ENCODE data around the gene WDR72.
"Not testable (repeated sequence)": the region's sequence is repeated elsewhere in the genome, so short reads cannot be mapped to it uniquely, and the experiment has no call there.

DNA sequence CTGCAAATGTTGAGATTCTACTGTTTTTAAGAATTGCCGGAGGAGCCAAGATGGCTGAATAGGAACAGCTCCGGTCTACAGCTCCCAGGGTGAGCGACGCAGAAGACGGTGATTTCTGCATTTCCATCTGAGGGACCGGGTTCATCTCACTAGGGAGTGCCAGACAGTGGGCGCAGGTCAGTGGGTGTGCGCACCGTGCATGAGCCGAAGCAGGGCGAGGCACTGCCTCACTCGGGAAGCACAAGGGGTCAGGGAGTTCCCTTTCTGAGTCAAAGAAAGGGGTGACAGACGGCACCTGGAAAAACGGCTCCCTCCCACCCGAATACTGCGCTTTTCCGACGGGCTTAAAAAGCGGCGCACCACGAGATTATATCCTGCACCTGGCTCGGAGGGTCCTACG lies 75.3 kb downstream of the WDR72 start:
- not testable (repeated sequence) for TF ChIP-seq SMC3 (IDR thresholded peaks at IDR 0.05; ENCODE audit: low read depth, low read length); CHD1 (IDR thresholded peaks at IDR 0.05; ENCODE audit: low read depth, low read length); POLR2A (IDR thresholded peaks at IDR 0.05; ENCODE audit: low read depth, low read length); MAZ (IDR thresholded peaks at IDR 0.05; ENCODE audit: borderline replicate concordance, low read depth, low read length); MAFK (IDR thresholded peaks at IDR 0.05; ENCODE audit: low read depth, low read length); FOS (IDR thresholded peaks at IDR 0.05; ENCODE audit: low read depth, low read length)
- TF ChIP-seq, protein P1, sequence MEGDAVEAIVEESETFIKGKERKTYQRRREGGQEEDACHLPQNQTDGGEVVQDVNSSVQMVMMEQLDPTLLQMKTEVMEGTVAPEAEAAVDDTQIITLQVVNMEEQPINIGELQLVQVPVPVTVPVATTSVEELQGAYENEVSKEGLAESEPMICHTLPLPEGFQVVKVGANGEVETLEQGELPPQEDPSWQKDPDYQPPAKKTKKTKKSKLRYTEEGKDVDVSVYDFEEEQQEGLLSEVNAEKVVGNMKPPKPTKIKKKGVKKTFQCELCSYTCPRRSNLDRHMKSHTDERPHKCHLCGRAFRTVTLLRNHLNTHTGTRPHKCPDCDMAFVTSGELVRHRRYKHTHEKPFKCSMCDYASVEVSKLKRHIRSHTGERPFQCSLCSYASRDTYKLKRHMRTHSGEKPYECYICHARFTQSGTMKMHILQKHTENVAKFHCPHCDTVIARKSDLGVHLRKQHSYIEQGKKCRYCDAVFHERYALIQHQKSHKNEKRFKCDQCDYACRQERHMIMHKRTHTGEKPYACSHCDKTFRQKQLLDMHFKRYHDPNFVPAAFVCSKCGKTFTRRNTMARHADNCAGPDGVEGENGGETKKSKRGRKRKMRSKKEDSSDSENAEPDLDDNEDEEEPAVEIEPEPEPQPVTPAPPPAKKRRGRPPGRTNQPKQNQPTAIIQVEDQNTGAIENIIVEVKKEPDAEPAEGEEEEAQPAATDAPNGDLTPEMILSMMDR (conservative IDR thresholded peaks at IDR 0.05; ENCODE audit: low read depth, low read length), result not testable (repeated sequence)
- TF ChIP-seq, protein P2, sequence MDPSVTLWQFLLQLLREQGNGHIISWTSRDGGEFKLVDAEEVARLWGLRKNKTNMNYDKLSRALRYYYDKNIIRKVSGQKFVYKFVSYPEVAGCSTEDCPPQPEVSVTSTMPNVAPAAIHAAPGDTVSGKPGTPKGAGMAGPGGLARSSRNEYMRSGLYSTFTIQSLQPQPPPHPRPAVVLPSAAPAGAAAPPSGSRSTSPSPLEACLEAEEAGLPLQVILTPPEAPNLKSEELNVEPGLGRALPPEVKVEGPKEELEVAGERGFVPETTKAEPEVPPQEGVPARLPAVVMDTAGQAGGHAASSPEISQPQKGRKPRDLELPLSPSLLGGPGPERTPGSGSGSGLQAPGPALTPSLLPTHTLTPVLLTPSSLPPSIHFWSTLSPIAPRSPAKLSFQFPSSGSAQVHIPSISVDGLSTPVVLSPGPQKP (IDR thresholded peaks at IDR 0.05; ENCODE audit: borderline replicate concordance, low read depth, low read length), result not testable (repeated sequence)
- TF ChIP-seq, protein P3, sequence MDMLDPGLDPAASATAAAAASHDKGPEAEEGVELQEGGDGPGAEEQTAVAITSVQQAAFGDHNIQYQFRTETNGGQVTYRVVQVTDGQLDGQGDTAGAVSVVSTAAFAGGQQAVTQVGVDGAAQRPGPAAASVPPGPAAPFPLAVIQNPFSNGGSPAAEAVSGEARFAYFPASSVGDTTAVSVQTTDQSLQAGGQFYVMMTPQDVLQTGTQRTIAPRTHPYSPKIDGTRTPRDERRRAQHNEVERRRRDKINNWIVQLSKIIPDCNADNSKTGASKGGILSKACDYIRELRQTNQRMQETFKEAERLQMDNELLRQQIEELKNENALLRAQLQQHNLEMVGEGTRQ (IDR thresholded peaks at IDR 0.05; ENCODE audit: low read depth, low read length), result not testable (repeated sequence)

All from IMR-90 (cell line).